ENCODE measurements around the gene SLC34A1.

- TF ChIP-seq CTCF (IDR thresholded peaks at IDR 0.05; ENCODE audit: borderline replicate concordance, extremely low read depth, low read length, poor library complexity, severe bottlenecking) = no peak
- TF ChIP-seq EZH2 (IDR thresholded peaks at IDR 0.05; ENCODE audit: borderline replicate concordance, low read depth, low read length, severe bottlenecking) = no peak
Measured at GRCh38 chr5:177344891-177345290, 39.3 kb upstream of the SLC34A1 start.

All from DND-41 (cell line).